ENCODE results near the gene RHBDD3.

The RHBDD3 gene

GRCh38 chr22:29275167-29275566, 7.4 kb upstream of the RHBDD3 start:
- Histone ChIP-seq H2AFZ (ENCODE audit: low read depth, low read length) (no peak overlapping the region), H3K4me3 (ENCODE audit: low read length) (no peak overlapping the region), H3K27me3 (ENCODE audit: low read depth, low read length) (no peaks in the 10 kb centered on the region), H4K20me1 (ENCODE audit: insufficient read depth, low read length) (peaks cover 97% of the 10 kb centered on the region), H3K9me3 (ENCODE audit: insufficient read depth, low read length) (no peaks in the 10 kb centered on the region), H3K4me1 (ENCODE audit: low read length) (peaks cover 14% of the 10 kb centered on the region), H3K4me2 (ENCODE audit: low read length) (no peak overlapping the region), H3K79me2 (ENCODE audit: low read length) (peaks cover 100% of the 10 kb centered on the region), H3K9ac (ENCODE audit: low read length) (no peak overlapping the region), H3K27ac (ENCODE audit: low read length) (no peak overlapping the region), H3K36me3 (replicated peaks; ENCODE audit: low read depth, low read length) (peaks cover 96% of the 10 kb centered on the region)
- TF ChIP-seq EZH2phosphoT487 (IDR thresholded peaks at IDR 0.05; ENCODE audit: low read depth) (no peak), CTCF (IDR thresholded peaks at IDR 0.05; ENCODE audit: low read depth, low read length) (no peak)

GRCh38 chr22:29272624-29273023, 4.8 kb upstream of the RHBDD3 start:
- Histone ChIP-seq H4K20me1 (ENCODE audit: insufficient read depth, low read length) (peaks cover 88% of the 10 kb centered on the region), H2AFZ (ENCODE audit: low read depth, low read length) (no peak overlapping the region), H3K79me2 (ENCODE audit: low read length) (peaks cover 100% of the 10 kb centered on the region), H3K4me2 (ENCODE audit: low read length) (no peak overlapping the region), H3K4me1 (ENCODE audit: low read length) (peaks cover 22% of the 10 kb centered on the region), H3K27me3 (ENCODE audit: low read depth, low read length) (no peaks in the 10 kb centered on the region), H3K27ac (ENCODE audit: low read length) (no peak overlapping the region), H3K36me3 (replicated peaks; ENCODE audit: low read depth, low read length) (peaks cover 88% of the 10 kb centered on the region), H3K9ac (ENCODE audit: low read length) (no peak overlapping the region), H3K9me3 (ENCODE audit: insufficient read depth, low read length) (no peaks in the 10 kb centered on the region), H3K4me3 (ENCODE audit: low read length) (no peak overlapping the region)
- TF ChIP-seq CTCF (IDR thresholded peaks at IDR 0.05; ENCODE audit: low read depth, low read length) (no peak), EZH2phosphoT487 (IDR thresholded peaks at IDR 0.05; ENCODE audit: low read depth) (no peak)

- TF ChIP-seq EZH2phosphoT487 (IDR thresholded peaks at IDR 0.05; ENCODE audit: low read depth), result no peak
- TF ChIP-seq CTCF (IDR thresholded peaks at IDR 0.05; ENCODE audit: low read depth, low read length), result no peak
- Histone ChIP-seq H3K79me2 (ENCODE audit: low read length) (peaks cover 100% of the 10 kb centered on the region), H3K9ac (ENCODE audit: low read length) (peak overlapping the region; percentile 99), H4K20me1 (ENCODE audit: insufficient read depth, low read length) (peaks cover 69% of the 10 kb centered on the region), H2AFZ (ENCODE audit: low read depth, low read length) (no peak overlapping the region), H3K4me1 (ENCODE audit: low read length) (peaks cover 31% of the 10 kb centered on the region), H3K4me2 (ENCODE audit: low read length) (peak overlapping the region; percentile 93), H3K36me3 (replicated peaks; ENCODE audit: low read depth, low read length) (peaks cover 73% of the 10 kb centered on the region), H3K9me3 (ENCODE audit: insufficient read depth, low read length) (no peaks in the 10 kb centered on the region), H3K4me3 (ENCODE audit: low read length) (peak overlapping the region; percentile 81), H3K27ac (ENCODE audit: low read length) (no peak overlapping the region), H3K27me3 (ENCODE audit: low read depth, low read length) (no peaks in the 10 kb centered on the region)
These were observed 2.9 kb upstream of the RHBDD3 start for GRCh38 chr22:29270475-29271271.

- peak overlapping the region; percentile 99 for H3K9ac ChIP-seq (ENCODE audit: low read length)
- H3K79me2 ChIP-seq (ENCODE audit: low read length), result peaks cover 97% of the 10 kb centered on the region
- peaks cover 70% of the 10 kb centered on the region for H3K36me3 ChIP-seq (replicated peaks; ENCODE audit: low read depth, low read length)
- peaks cover 31% of the 10 kb centered on the region for H3K4me1 ChIP-seq (ENCODE audit: low read length)
- peak overlapping the region; percentile 93 for H3K4me2 ChIP-seq (ENCODE audit: low read length)
- H3K4me3 ChIP-seq (ENCODE audit: low read length), result peak overlapping the region; percentile 81
- TF ChIP-seq EZH2phosphoT487 (IDR thresholded peaks at IDR 0.05; ENCODE audit: low read depth), result no peak
- no peak for TF ChIP-seq CTCF (IDR thresholded peaks at IDR 0.05; ENCODE audit: low read depth, low read length)
- H3K27me3 ChIP-seq (ENCODE audit: low read depth, low read length), result no peaks in the 10 kb centered on the region
- H2AFZ ChIP-seq (ENCODE audit: low read depth, low read length), result no peak overlapping the region
- H4K20me1 ChIP-seq (ENCODE audit: insufficient read depth, low read length), result peaks cover 61% of the 10 kb centered on the region
- H3K9me3 ChIP-seq (ENCODE audit: insufficient read depth, low read length), result no peaks in the 10 kb centered on the region
- peak overlapping the region; percentile 87 for H3K27ac ChIP-seq (ENCODE audit: low read length)
These were observed 2.1 kb upstream of the RHBDD3 start for GRCh38 chr22:29269731-29270474.
